CD14-positive monocyte (primary cell): Measurements from ENCODE around the gene RERE. TPM values are rescaled to one million over a fixed set of nuclear protein-coding genes. Genes with fewer than 3 reads are reported as not detected.
"Not testable (repeated sequence)": the region's sequence is repeated elsewhere in the genome, so short reads cannot be mapped to it uniquely, and the experiment has no call there.

ENCODE experiments used
- DNase-seq, 3 donors: peaks; one replicate each; pipeline ENCODE4 v3.0.0-alpha.2; 2011 to 2022
- H2AFZ ChIP-seq: 2 replicates; pipeline ENCODE4 v1.6.0; 2012; ENCODE audit warnings: mild to moderate bottlenecking, low read depth, low read length, inconsistent platforms; ENCODE audit not compliant: insufficient read depth, poor library complexity, severe bottlenecking
- H3K27ac ChIP-seq, 2 donors: 1 replicate in 1 of 2; 2 replicates in 1 of 2; pipeline ENCODE4 v1.5.1; 2012 to 2013; ENCODE audit warnings: low read length in 2 of 2, control low read depth in 1 of 2, inconsistent platforms in 1 of 2, low read depth in 1 of 2, mild to moderate bottlenecking in 1 of 2
- H3K27me3 ChIP-seq, 2 donors: one replicate each; pipeline versions ENCODE4 v1.6.0 to v1.6.1; 2011 to 2013; ENCODE audit warnings: low read length in 2 of 2; ENCODE audit not compliant: control insufficient read depth in 2 of 2, insufficient read depth in 2 of 2
- H3K36me3 ChIP-seq, 2 donors: replicated peaks in 1 of 2; 1 replicate in 1 of 2; 2 replicates in 1 of 2; pipeline versions ENCODE4 v1.5.1 to v1.6.1; 2012 to 2013; ENCODE audit warnings: low read length in 2 of 2, control low read depth in 1 of 2, inconsistent platforms in 1 of 2, mild to moderate bottlenecking in 1 of 2; ENCODE audit not compliant: insufficient read depth in 2 of 2, control insufficient read depth in 1 of 2
- H3K4me1 ChIP-seq, 2 donors: 1 replicate in 1 of 2; 2 replicates in 1 of 2; pipeline versions ENCODE4 v1.5.1 to v1.6.1; 2012 to 2013; ENCODE audit warnings: low read length in 2 of 2, control low read depth in 1 of 2, inconsistent platforms in 1 of 2, mild to moderate bottlenecking in 1 of 2, moderate library complexity in 1 of 2; ENCODE audit not compliant: insufficient read depth in 2 of 2, control insufficient read depth in 1 of 2
- H3K4me2 ChIP-seq: replicated peaks from 2 replicates; pipeline ENCODE3; 2012; ENCODE audit warnings: low read length, moderate library complexity, mild to moderate bottlenecking; ENCODE audit not compliant: poor library complexity, severe bottlenecking; ENCODE audit errors: extremely low read depth
- H3K4me3 ChIP-seq, 3 experiments: fragments of 200-600 bp in 1 of 3; sonication (generic) in 1 of 3; replicated peaks in 1 of 3; 1 replicate in 2 of 3; 2 replicates in 1 of 3; pipeline ENCODE4 v1.5.1; 2011 to 2013; ENCODE audit warnings: low read length in 3 of 3, mild to moderate bottlenecking in 3 of 3, control low read depth in 2 of 3, low read depth in 2 of 3, inconsistent platforms in 1 of 3, moderate library complexity in 1 of 3
- H3K79me2 ChIP-seq: 2 replicates; pipeline ENCODE4 v1.6.0; 2012; ENCODE audit warnings: mild to moderate bottlenecking, control low read depth, inconsistent platforms, low read length, moderate library complexity; ENCODE audit not compliant: insufficient read depth
- H3K9ac ChIP-seq: 2 replicates; pipeline ENCODE4 v1.6.0; 2017; ENCODE audit warnings: low read length, mild to moderate bottlenecking; ENCODE audit not compliant: insufficient read depth, poor library complexity, severe bottlenecking
- H3K9me3 ChIP-seq, 2 donors: replicated peaks in 1 of 2; 1 replicate in 1 of 2; 2 replicates in 1 of 2; pipeline versions ENCODE4 v1.5.1 to v1.6.1; 2012 to 2013; ENCODE audit warnings: low read length in 2 of 2, control low read depth in 1 of 2; ENCODE audit not compliant: control insufficient read depth in 1 of 2, insufficient read depth in 1 of 2
- H4K20me1 ChIP-seq: 2 replicates; pipeline ENCODE4 v1.6.0; 2012; ENCODE audit warnings: mild to moderate bottlenecking, low read length, control low read depth, moderate library complexity; ENCODE audit not compliant: insufficient read depth
- H3K27ac Mint-ChIP-seq, 7 donors: one replicate each; pipeline ENCODE4 v1.8.0; 2020; ENCODE audit warnings: mild to moderate bottlenecking in 7 of 7, mixed read lengths in 7 of 7, moderate library complexity in 6 of 7, inconsistent platforms in 2 of 7
- H3K27me3 Mint-ChIP-seq, 3 donors: one replicate each; pipeline ENCODE4 v1.8.0; 2021 to 2022; ENCODE audit warnings: low read depth in 3 of 3, mild to moderate bottlenecking in 3 of 3, mixed read lengths in 3 of 3, moderate library complexity in 3 of 3, inconsistent platforms in 1 of 3
- H3K36me3 Mint-ChIP-seq, 2 donors: one replicate each; pipeline ENCODE4 v1.8.0; 2020; ENCODE audit warnings: mixed read lengths in 2 of 2, inconsistent platforms in 1 of 2, mild to moderate bottlenecking in 1 of 2
- H3K4me1 Mint-ChIP-seq: one replicate; pipeline ENCODE4 v1.8.0; 2020; ENCODE audit warnings: mild to moderate bottlenecking, mixed read lengths
- H3K4me3 Mint-ChIP-seq, 2 donors: one replicate each; pipeline ENCODE4 v1.8.0; 2020; ENCODE audit warnings: mild to moderate bottlenecking in 2 of 2, mixed read lengths in 2 of 2, moderate library complexity in 1 of 2
- H3K9me3 Mint-ChIP-seq, 7 donors: one replicate each; pipeline ENCODE4 v1.8.0; 2020 to 2022; ENCODE audit warnings: mixed read lengths in 7 of 7, mild to moderate bottlenecking in 6 of 7, moderate library complexity in 6 of 7, inconsistent platforms in 2 of 7
- WGBS: methylation state at CpG from one replicate; pipeline ENCODE4 v1.1.5; 2013; ENCODE audit warnings: missing lambda C conversion rate; ENCODE audit not compliant: insufficient coverage; 5-methylcytosine and 5-hydroxymethylcytosine counted together
- intact Hi-C, 2 donors: fragments of 100-400 bp; cut with micrococcal nuclease; formaldehyde crosslinking; loops; one replicate each; pipeline versions ENCODE4 v1.15.0 to v1.15.1; 2023
- polyA plus RNA-seq, 3 donors: library from polyadenylated mRNA; depleted of rRNA in 1 of 3; unstranded in 2 of 3; stranded (reverse) in 1 of 3; fragments of 300-500 nt in 2 of 3; fragments of >200 nt in 1 of 3; fragmentation: Illumina TruSeq in 2 of 3; gene quantifications; 1 replicate in 2 of 3; 2 replicates in 1 of 3; pipeline ENCODE4 v1.2.3, GENCODE V29; 2012 to 2021
- TF ChIP-seq, protein P1 (sequence below): fragments of 200-600 bp; IDR thresholded peaks from one replicate; pipeline ENCODE4 v1.8.0; 2022; ENCODE audit warnings: antibody characterized with exemption, mild to moderate bottlenecking

RERE gene
- polyA plus RNA-seq, 3 donors, result 1.2 to 19.4 (median 3.8) TPM

- Histone ChIP-seq H3K4me3 (no peak overlapping the region), H2AFZ (no peak overlapping the region), H4K20me1 (no peaks in the 10 kb centered on the region), H3K36me3 (no peaks in the 10 kb centered on the region), H3K27ac (no peak overlapping the region), H3K79me2 (no peaks in the 10 kb centered on the region), H3K27me3 (no peaks in the 10 kb centered on the region), H3K9ac (no peak overlapping the region), H3K4me2 (no peak overlapping the region), H3K9me3 (no peaks in the 10 kb centered on the region), H3K4me1 (no peaks in the 10 kb centered on the region)
- no peaks in the 10 kb centered on the region for H3K9me3 Mint-ChIP-seq
- H3K36me3 Mint-ChIP-seq, result no peaks in the 10 kb centered on the region
- H3K4me1 Mint-ChIP-seq, result no peaks in the 10 kb centered on the region
- 98% methylated on average over 12 of the region's 14 CpGs for WGBS
- H3K4me3 Mint-ChIP-seq, result no peak overlapping the region
- no peak for DNase-seq
- H3K27me3 Mint-ChIP-seq, result no peaks in the 10 kb centered on the region
- H3K27ac Mint-ChIP-seq, result no peak overlapping the region
- TF ChIP-seq, protein P1, sequence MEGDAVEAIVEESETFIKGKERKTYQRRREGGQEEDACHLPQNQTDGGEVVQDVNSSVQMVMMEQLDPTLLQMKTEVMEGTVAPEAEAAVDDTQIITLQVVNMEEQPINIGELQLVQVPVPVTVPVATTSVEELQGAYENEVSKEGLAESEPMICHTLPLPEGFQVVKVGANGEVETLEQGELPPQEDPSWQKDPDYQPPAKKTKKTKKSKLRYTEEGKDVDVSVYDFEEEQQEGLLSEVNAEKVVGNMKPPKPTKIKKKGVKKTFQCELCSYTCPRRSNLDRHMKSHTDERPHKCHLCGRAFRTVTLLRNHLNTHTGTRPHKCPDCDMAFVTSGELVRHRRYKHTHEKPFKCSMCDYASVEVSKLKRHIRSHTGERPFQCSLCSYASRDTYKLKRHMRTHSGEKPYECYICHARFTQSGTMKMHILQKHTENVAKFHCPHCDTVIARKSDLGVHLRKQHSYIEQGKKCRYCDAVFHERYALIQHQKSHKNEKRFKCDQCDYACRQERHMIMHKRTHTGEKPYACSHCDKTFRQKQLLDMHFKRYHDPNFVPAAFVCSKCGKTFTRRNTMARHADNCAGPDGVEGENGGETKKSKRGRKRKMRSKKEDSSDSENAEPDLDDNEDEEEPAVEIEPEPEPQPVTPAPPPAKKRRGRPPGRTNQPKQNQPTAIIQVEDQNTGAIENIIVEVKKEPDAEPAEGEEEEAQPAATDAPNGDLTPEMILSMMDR, result no peak
- intact Hi-C loops, result no loop called here
These were observed 18.7 kb upstream of the RERE start for GRCh38 chr1:8835941-8836643.

- H2AFZ ChIP-seq, result no peak overlapping the region
- H3K4me1 Mint-ChIP-seq, result peaks cover 8% of the 10 kb centered on the region
- no peaks in the 10 kb centered on the region for H3K9me3 Mint-ChIP-seq
- H4K20me1 ChIP-seq, result no peaks in the 10 kb centered on the region
- H3K79me2 ChIP-seq, result no peaks in the 10 kb centered on the region
- H3K27ac ChIP-seq, result no peak overlapping the region
- no peak overlapping the region for H3K4me3 Mint-ChIP-seq
- peaks cover 0 to 4% (median 3%) of the 10 kb centered on the region in 3 donors for H3K27me3 Mint-ChIP-seq
- H3K27ac Mint-ChIP-seq, result no peak overlapping the region
- intact Hi-C loops, result no loop called here
- H3K36me3 Mint-ChIP-seq, result no peaks in the 10 kb centered on the region
- DNase-seq, result no peak
- H3K4me3 ChIP-seq, result no peak overlapping the region
- TF ChIP-seq, protein P1, result peak; percentile 21
- no peak overlapping the region for H3K4me2 ChIP-seq
- H3K9ac ChIP-seq, result no peak overlapping the region
- H3K9me3 ChIP-seq, result no peaks in the 10 kb centered on the region
- peaks cover 4 to 7% of the 10 kb centered on the region in 2 donors for H3K4me1 ChIP-seq
- no peaks in the 10 kb centered on the region for H3K27me3 ChIP-seq
- no peaks in the 10 kb centered on the region for H3K36me3 ChIP-seq
- 100% methylated on average over 3 of the region's 4 CpGs for WGBS
These were observed 13.9 kb upstream of the RERE start for GRCh38 chr1:8831340-8831739.

DNA sequence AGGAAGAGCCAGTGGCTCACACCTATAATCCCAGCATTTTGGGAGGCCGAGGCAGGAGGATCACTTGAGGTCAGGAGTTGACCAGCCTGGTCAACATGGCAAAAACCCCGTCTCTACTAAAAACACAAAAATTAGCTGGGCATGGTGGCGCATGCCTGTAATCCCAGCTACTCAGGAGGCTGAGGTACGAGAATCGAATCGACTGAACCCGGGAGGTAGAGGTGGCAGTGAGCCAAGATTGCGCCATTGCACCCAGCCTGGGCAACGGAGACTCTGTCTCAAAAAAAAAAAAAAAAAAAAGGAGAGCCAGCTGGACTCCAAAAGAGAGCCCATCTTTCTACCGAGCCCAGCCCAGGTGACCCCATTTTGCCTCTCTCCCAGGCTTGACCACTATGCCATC, 13.3 kb upstream of the RERE start:
- H3K4me3 ChIP-seq, H3K27ac ChIP-seq, H3K4me3 Mint-ChIP-seq, H3K9me3 ChIP-seq, DNase-seq, intact Hi-C loops, H3K4me2 ChIP-seq, H3K9ac ChIP-seq, H3K9me3 Mint-ChIP-seq, H3K4me1 Mint-ChIP-seq, H3K36me3 Mint-ChIP-seq, H3K36me3 ChIP-seq, H3K27me3 ChIP-seq, H3K27ac Mint-ChIP-seq, H3K4me1 ChIP-seq, H3K79me2 ChIP-seq, H3K27me3 Mint-ChIP-seq, H2AFZ ChIP-seq, H4K20me1 ChIP-seq: not testable (repeated sequence)
- WGBS, result 80% methylated on average over 7 of the region's 10 CpGs
